ENCODE data around the gene CDC42BPB.

DNA sequence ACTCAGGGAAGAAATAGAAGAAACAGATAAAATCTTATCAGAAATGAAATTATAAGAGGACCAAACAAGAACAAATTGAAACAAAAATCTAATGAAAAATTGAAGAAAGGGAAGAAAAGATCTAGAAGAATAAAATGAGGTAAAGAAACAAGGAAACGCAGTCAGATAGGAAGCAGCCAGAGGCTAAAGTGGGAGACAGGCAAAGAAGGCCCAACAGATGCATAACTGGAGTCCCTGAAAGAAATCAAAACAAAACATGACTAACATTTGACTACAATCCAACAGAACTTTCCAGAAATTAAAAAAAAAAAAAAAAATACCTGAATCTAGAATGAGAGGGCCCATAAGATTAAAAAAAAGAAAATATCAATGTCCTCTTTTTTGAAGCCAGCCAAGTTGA is 69.3 kb downstream of the CDC42BPB start:
- TF ChIP-seq, protein P1, sequence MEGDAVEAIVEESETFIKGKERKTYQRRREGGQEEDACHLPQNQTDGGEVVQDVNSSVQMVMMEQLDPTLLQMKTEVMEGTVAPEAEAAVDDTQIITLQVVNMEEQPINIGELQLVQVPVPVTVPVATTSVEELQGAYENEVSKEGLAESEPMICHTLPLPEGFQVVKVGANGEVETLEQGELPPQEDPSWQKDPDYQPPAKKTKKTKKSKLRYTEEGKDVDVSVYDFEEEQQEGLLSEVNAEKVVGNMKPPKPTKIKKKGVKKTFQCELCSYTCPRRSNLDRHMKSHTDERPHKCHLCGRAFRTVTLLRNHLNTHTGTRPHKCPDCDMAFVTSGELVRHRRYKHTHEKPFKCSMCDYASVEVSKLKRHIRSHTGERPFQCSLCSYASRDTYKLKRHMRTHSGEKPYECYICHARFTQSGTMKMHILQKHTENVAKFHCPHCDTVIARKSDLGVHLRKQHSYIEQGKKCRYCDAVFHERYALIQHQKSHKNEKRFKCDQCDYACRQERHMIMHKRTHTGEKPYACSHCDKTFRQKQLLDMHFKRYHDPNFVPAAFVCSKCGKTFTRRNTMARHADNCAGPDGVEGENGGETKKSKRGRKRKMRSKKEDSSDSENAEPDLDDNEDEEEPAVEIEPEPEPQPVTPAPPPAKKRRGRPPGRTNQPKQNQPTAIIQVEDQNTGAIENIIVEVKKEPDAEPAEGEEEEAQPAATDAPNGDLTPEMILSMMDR (IDR thresholded peaks at IDR 0.05; ENCODE audit: low read depth, low read length): no peak
- TF ChIP-seq EZH2phosphoT487 (IDR thresholded peaks at IDR 0.05; ENCODE audit: low read depth): no peak

Data from OCI-LY3 (cell line).